Measurements from ENCODE around the gene CCDC33. TPM values are rescaled to one million over a fixed set of nuclear protein-coding genes. Genes with fewer than 3 reads are reported as not detected.

CCDC33 gene
- total and polyA plus RNA-seq, 2 donors from 2014 or later, result 0.63 TPM; not detected in 1

GRCh38 chr15:74215958-74216357 is 20.2 kb upstream of the CCDC33 start:
- Histone ChIP-seq H3K4me1 (ENCODE audit: control insufficient read depth in 2 of 3, insufficient read depth in 2 of 3, low read depth in 1 of 3, low read length in 3 of 3) (peaks cover 0 to 2% (median 0%) of the 10 kb centered on the region in 3 donors), H3K9me3 (ENCODE audit: control insufficient read depth in 2 of 3, insufficient read depth in 1 of 3, low read length in 3 of 3) (no peaks in the 10 kb centered on the region), H3K4me3 (ENCODE audit: low read length in 3 of 3) (no peak overlapping the region), H3K9ac (ENCODE audit: low read length in 3 of 3) (no peak overlapping the region), H3K27me3 (ENCODE audit: control insufficient read depth, insufficient read depth, low read length) (no peaks in the 10 kb centered on the region), H3K36me3 (ENCODE audit: control insufficient read depth in 2 of 3, insufficient read depth in 3 of 3, low read length in 3 of 3) (no peaks in the 10 kb centered on the region), H3K27ac (ENCODE audit: low read depth in 2 of 2, low read length in 2 of 2) (no peak overlapping the region)
- intact Hi-C loops (cut with DNase I), result no loop called here
- no peak for FAIRE-seq
- no peak for TF ChIP-seq CTCF (IDR thresholded peaks at IDR 0.05; ENCODE audit: borderline replicate concordance, extremely low read depth, insufficient read depth)
- no peak for DNase-seq

GRCh38 chr15:74216949-74217348 is 19.2 kb upstream of the CCDC33 start:
- no peak for DNase-seq
- H3K36me3 ChIP-seq (ENCODE audit: control insufficient read depth in 2 of 3, insufficient read depth in 3 of 3, low read length in 3 of 3), result no peaks in the 10 kb centered on the region
- no peaks in the 10 kb centered on the region for H3K9me3 ChIP-seq (ENCODE audit: control insufficient read depth in 2 of 3, insufficient read depth in 1 of 3, low read length in 3 of 3)
- no peak for TF ChIP-seq CTCF (IDR thresholded peaks at IDR 0.05; ENCODE audit: borderline replicate concordance, extremely low read depth, insufficient read depth)
- no peak overlapping the region for H3K27ac ChIP-seq (ENCODE audit: low read depth in 2 of 2, low read length in 2 of 2)
- no peaks in the 10 kb centered on the region for H3K27me3 ChIP-seq (ENCODE audit: control insufficient read depth, insufficient read depth, low read length)
- no peak for FAIRE-seq
- no peak overlapping the region for H3K9ac ChIP-seq (ENCODE audit: low read length in 3 of 3)
- H3K4me3 ChIP-seq (ENCODE audit: low read length in 3 of 3), result no peak overlapping the region
- H3K4me1 ChIP-seq (ENCODE audit: control insufficient read depth in 2 of 3, insufficient read depth in 2 of 3, low read depth in 1 of 3, low read length in 3 of 3), result peaks cover 0 to 2% (median 0%) of the 10 kb centered on the region in 3 donors
- intact Hi-C loops (cut with DNase I), result no loop called here

GRCh38 chr15:74217907-74218885 is 17.9 kb upstream of the CCDC33 start:
- Histone ChIP-seq H3K4me1 (ENCODE audit: control insufficient read depth in 2 of 3, insufficient read depth in 2 of 3, low read depth in 1 of 3, low read length in 3 of 3) (peaks cover 0 to 6% (median 0%) of the 10 kb centered on the region in 3 donors), H3K9ac (ENCODE audit: low read length in 3 of 3) (no peak overlapping the region), H3K4me3 (ENCODE audit: low read length in 3 of 3) (no peak overlapping the region), H3K27me3 (ENCODE audit: control insufficient read depth, insufficient read depth, low read length) (no peaks in the 10 kb centered on the region), H3K27ac (ENCODE audit: low read depth in 2 of 2, low read length in 2 of 2) (no peak overlapping the region), H3K9me3 (ENCODE audit: control insufficient read depth in 2 of 3, insufficient read depth in 1 of 3, low read length in 3 of 3) (no peaks in the 10 kb centered on the region), H3K36me3 (ENCODE audit: control insufficient read depth in 2 of 3, insufficient read depth in 3 of 3, low read length in 3 of 3) (no peaks in the 10 kb centered on the region)
- no peak for DNase-seq
- intact Hi-C loops (cut with DNase I), result no loop called here
- TF ChIP-seq CTCF (IDR thresholded peaks at IDR 0.05; ENCODE audit: borderline replicate concordance, extremely low read depth, insufficient read depth), result no peak
- no peak for FAIRE-seq
